ENCODE data around the gene CYB5R2.

CYB5R2 gene

GRCh38 chr11:7637447-7638157 is 35.7 kb downstream of the CYB5R2 start:
- no peak for DNase-seq (ENCODE audit: low spot score)

- DNase-seq (ENCODE audit: low spot score) = no peak
Measured at GRCh38 chr11:7636350-7636749, 37.0 kb downstream of the CYB5R2 start.

DNA sequence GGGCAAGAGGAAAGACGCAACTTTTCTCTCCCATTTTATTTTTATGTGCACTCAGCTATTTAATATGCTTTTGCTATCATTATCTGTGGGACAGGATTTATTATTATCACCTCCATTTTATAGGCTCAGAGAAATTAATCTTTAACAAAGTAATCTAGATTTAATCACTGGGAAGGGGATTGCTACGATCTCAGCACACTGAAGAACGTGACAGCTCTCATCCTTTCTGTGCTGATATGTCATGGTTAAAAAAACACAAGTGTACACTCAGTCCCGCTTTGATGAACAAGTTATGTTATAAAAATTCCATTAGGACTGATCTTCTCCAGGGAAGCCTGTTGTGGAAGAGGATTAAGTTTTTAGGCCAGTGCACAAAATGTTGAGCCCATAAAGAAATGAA is 37.6 kb downstream of the CYB5R2 start:
- DNase-seq (ENCODE audit: low spot score) = no peak

DNA sequence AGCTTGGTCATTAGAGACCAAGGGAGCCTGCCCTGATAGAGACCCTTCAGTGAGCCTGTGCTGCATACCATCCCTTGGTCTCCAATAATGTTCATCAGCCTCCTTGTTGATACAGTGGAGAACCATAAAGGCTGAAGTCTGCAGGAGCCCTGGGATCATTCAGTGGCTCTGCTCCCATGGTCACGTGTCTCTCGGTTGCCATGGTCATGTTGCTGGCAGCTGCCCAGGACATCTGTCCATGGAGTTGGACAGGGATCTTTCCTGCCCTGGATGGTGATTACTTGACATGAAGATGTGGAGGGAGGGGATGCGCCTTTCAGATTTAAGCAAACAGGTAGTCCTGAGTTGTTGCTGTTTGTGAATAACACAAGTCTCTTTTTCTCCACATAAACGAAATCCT is 38.2 kb downstream of the CYB5R2 start:
- DNase-seq (ENCODE audit: low spot score) = no peak

DNA sequence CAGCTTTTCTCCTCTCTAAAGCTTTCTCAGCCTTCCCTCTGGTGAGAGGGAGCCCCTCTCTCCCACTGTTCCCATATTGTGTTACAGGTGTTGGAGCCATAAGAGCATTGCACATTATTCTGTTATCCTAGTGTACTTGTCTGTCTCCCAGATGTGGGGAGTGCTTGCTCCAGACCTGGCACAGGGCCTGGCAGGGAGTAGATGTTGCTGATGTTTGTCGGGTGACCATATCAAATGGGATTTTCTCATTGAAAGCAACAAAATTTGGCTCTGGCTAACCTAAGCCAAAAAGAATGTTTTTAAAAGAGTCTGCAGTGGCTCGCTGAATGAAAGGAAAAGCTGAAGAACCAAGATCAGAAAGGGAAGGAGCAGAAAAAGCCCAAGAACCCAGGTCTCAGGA is 41.1 kb downstream of the CYB5R2 start:
- DNase-seq (ENCODE audit: low spot score) = no peak

- no peak for DNase-seq (ENCODE audit: low spot score)
Measured at GRCh38 chr11:7630002-7630401, 43.3 kb downstream of the CYB5R2 start.

- DNase-seq (ENCODE audit: low spot score) = no peak
Measured at GRCh38 chr11:7628660-7629059, 44.6 kb downstream of the CYB5R2 start.

DNA sequence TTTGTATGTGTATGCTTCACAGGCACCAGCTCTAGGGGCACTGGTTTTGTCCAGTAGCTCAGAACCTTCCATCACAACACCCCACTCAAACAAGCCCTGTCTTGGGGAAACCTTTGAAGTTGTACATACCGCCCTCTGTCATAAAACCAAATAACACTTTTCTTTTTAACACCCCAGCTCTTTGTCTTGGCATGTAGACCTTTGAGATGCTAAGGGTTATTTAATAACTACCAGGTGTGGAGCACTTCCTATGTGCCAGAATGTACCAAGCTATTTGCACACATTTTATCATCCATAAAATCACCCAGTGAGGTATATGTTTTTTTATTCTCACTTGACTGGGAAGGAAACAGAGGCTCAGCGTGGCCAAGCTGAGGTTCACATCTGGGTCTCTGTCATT is 50.6 kb downstream of the CYB5R2 start:
- DNase-seq (ENCODE audit: low spot score) = no peak

- DNase-seq (ENCODE audit: low spot score) = no peak
Measured at GRCh38 chr11:7621554-7621953, 51.7 kb downstream of the CYB5R2 start.

DNA sequence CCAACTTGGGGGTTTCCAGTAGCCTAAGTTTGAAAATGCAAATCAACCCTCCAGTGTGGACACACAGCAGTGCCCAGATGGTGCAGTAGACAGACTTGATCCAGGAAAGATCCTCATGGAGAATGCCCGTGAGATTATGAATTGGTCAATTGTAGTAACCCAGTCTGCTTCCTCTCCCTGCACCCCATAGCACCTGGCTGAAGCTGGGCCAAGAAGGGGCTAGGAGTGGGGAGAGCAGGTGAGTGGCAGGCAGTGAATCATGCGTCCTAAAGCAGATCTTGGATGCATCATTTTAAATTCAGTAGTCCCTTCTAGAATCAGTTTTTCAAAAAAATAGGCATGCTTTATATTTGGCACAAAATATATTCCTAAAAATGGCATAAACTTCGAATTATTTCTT is 52.2 kb downstream of the CYB5R2 start:
- no peak for DNase-seq (ENCODE audit: low spot score)

GRCh38 chr11:7619322-7619721 is 54.0 kb downstream of the CYB5R2 start:
- no peak for DNase-seq (ENCODE audit: low spot score)

GRCh38 chr11:7617032-7617431 is 56.3 kb downstream of the CYB5R2 start:
- DNase-seq (ENCODE audit: low spot score) = no peak
